HFF-Myc (cell line): ENCODE data around the gene NECAB2.

Source experiments
- DNase-seq: peaks from one replicate; pipeline ENCODE4 v3.0.0-alpha.2; 2011; ENCODE audit warnings: low read depth; ENCODE audit errors: extremely low read depth
- H3K4me3 ChIP-seq: replicated peaks from 2 replicates; pipeline ENCODE4 v1.5.1; 2011; ENCODE audit warnings: low read depth, mild to moderate bottlenecking, control low read depth, low read length
- TF ChIP-seq, protein P1 (sequence below): IDR thresholded peaks from 2 replicates; pipeline ENCODE4 v1.5.1; 2012; ENCODE audit warnings: mild to moderate bottlenecking, low read depth, low read length, control low read depth; ENCODE audit errors: missing control alignments

Gene NECAB2

DNA sequence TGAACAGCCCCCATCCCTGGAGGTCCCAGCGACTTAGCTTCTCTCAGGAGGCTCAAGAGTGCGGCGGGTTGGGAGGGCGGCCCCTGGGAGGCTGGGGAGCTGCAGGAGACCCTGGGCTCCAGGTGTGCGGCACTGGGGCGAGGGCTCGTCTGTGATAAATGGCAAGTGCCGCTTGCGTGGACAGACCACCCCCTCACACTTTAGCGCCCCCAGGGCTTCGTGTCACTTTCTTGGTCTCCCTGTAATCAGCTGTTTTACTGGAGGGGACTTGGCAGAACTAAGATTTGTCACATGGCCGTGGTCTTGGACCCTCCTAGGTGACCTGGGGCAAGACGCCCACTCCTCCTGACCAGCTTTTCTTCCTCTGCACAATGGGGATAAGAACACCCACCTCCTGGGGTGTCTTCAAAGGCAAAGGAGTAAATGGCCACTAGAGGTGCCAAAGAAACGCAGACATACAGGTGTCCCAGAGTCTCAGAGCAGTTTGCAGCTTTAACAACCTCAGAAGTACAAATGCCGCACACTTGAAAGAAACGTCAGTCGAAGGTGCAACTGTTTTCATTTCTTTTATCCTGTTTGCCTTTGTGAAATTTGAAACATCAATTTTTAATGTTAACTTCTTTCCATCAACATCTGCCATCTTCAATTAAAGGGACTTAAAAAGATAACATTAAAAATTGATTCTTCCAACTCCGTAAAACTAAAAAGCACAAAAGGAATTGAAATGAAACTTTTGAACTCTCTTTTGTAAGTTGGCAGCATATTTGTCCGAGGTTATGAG is 14.1 kb upstream of the NECAB2 start:
- H3K4me3 ChIP-seq: peak overlapping the region; percentile 51
- no peak for DNase-seq
- TF ChIP-seq, protein P1, sequence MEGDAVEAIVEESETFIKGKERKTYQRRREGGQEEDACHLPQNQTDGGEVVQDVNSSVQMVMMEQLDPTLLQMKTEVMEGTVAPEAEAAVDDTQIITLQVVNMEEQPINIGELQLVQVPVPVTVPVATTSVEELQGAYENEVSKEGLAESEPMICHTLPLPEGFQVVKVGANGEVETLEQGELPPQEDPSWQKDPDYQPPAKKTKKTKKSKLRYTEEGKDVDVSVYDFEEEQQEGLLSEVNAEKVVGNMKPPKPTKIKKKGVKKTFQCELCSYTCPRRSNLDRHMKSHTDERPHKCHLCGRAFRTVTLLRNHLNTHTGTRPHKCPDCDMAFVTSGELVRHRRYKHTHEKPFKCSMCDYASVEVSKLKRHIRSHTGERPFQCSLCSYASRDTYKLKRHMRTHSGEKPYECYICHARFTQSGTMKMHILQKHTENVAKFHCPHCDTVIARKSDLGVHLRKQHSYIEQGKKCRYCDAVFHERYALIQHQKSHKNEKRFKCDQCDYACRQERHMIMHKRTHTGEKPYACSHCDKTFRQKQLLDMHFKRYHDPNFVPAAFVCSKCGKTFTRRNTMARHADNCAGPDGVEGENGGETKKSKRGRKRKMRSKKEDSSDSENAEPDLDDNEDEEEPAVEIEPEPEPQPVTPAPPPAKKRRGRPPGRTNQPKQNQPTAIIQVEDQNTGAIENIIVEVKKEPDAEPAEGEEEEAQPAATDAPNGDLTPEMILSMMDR: peak; percentile 52

DNA sequence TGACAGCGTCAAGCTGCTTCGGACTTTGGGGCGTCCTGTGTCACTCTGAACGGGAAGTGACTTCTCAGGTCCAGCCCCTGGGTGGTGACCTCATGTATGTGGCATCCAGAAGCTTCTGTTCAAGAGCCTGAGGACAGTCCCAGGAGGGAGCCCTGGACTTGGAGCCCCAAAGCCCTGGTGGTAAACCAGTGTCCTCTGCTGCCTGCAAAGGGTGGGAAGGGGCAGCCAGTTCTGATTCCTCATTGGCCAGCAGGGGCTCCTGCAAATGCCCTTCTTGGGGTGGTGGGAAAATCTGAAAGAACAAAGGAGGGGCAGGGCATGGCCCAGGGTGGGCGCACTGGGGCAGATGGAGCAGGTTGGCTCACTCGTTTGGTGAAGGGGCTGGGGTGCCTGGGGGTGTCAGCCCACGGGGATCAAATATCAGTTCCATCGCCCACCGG is 13.4 kb upstream of the NECAB2 start:
- no peak overlapping the region for H3K4me3 ChIP-seq
- TF ChIP-seq, protein P1: no peak
- DNase-seq: no peak

DNA sequence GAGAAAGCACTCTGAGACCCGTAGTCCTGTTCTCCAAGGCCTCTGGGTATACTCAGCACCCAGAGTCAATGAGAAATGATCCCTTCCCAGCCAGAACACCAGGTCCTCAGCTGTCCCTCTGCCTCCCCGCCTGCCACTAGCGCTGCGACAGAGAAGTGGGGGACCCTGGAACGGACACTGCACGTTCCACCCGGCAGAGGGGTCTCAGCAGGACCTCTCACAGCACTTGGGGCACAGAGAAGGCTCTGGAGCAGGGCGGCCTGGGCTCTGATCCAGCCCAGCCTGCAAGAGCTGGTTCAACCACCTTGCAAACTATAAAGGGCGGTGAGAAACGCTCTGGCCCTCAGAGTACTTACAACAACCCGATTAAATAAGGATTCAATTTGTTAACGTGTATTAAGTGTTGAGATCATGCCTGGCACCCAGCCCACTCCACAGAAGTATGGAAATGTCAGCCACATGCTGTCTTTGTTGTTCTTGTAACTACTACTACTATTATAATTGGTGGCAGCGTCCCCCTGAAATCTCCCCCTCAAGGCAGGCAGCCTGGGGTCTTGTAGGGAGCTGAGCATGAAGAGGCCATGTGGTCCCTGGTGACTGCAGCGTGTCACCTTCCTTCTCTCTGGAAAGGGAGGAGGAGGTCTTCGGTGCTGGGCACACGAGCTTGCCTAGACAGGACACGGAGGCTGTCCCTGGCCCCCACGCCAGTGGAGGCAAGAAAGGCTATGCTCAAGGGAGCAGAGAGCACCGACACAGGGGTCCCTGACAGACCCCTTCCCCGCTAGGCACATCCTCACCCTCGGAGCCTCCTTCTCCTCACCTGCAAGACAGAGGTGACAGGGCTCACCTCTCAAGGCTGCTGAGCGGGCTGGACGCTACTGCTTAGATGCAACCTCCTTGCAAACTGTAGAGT is 12.6 kb upstream of the NECAB2 start:
- DNase-seq: peak; percentile 42
- TF ChIP-seq, protein P1: no peak
- H3K4me3 ChIP-seq: no peak overlapping the region

DNA sequence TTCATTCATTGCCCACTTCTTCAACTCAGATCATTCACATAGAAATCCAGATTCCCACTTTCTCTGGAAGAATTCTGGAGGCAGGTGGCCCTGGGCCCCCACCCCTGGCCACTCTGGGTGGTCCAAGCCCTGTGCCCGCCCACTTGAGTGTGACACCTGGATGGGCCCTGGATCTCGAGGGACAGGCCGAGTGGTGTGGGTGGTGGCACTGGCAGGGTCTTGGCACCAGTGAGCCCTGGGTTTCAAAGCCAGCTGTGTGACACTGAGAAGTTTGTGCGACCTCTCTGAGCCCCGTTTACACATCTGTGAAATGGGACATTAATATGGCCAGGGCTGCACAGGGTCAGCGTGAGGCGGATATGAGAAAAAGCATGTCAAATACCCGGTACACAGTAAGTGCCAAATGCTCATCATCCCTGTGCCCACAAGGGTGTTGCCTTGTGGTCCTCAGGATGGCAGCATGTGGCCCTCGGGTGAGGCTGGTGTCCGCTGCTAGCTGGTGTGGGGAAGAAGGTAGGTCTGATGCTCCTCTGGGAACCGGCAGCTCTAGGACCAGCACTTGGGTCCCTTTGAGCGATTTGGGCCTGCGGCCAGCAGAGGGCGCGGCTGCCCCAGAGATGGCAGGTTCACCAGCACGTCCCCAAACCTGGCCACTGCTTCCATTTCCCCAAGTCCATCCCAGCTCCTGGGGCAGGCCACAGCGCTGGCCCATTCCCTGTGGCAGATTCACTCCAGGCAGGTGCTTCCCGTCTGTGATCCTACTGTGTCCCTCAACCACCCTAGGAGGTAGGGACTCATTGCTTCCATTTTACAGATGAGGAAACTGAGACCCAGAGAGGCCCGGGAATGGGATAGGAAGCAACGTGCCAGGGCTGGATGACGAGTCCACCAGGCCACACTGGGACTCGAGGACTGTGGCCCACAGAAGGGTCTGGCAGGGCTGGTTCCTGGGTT is 11.4 kb upstream of the NECAB2 start:
- TF ChIP-seq, protein P1: peak; percentile 91
- DNase-seq: peak; percentile 48
- no peak overlapping the region for H3K4me3 ChIP-seq

DNA sequence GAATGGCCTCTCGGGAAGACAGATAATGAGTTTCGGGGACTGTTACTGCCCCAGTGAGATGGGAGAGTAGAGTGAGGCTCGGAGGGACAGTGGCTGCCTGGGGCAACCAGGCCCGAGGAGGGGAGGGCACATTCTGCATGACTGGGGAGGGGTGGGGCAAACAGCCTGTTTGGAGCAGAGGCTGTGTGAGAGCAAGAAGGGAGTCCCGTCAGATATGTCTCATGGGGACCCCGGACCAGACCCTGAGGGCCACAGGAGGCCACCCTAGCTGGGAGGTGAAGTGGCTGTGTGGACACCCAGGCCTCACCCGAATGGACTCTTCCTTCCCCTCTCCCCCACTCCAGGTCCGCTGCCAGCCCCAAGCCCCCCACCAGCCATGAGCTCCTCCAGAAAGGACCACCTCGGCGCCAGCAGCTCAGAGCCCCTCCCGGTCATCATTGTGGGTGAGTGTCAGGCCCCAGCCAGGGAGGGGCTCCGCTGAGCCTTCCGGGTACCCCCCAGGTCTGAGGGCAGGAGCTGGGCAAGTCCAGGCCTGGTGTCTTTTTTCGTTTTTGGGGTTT is 10.7 kb upstream of the NECAB2 start:
- DNase-seq: no peak
- no peak overlapping the region for H3K4me3 ChIP-seq
- TF ChIP-seq, protein P1: no peak
